ENCODE results near the gene CPT1A.

DNA sequence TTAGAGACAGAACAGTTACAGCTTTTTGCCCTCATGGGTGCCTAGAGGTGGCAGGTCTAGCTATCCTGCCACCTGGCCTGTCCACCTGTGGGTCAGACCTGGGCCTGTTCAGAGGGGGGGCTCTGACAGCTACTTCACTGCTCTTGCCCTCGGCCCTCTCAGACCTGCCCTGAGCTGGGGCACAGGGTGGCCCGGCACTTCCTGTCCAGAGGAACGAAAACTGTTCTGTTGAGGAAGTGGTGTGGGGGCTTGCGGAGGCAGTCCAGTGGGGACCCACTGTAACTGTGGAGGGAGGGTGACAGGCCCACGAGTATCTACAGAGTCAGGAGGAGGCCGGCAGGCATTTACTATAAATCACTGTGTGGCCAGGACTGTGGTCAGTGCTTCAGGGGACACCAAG lies 106.6 kb downstream of the CPT1A start:
- TF ChIP-seq EZH2 (IDR thresholded peaks at IDR 0.05; ENCODE audit: insufficient read depth, poor library complexity, severe bottlenecking) (no peak), EZH2phosphoT487 (IDR thresholded peaks at IDR 0.05; ENCODE audit: insufficient read depth, low read depth) (no peak)
